Parathyroid adenoma (tissue), 2 donors: ENCODE results near the gene CXCL14.
"Not testable (repeated sequence)": the region's sequence is repeated elsewhere in the genome, so short reads cannot be mapped to it uniquely, and the experiment has no call there.

ENCODE experiments used
- H2AFZ ChIP-seq: fragments of 300-600 bp; sonication (generic); one replicate; pipeline ENCODE4 v1.7.0; 2017; ENCODE audit warnings: antibody characterized with exemption, mild to moderate bottlenecking
- H3K27ac ChIP-seq: fragments of 300-600 bp; sonication (generic); one replicate; pipeline ENCODE4 v1.7.0; 2017
- H3K27me3 ChIP-seq: fragments of 300-600 bp; sonication (generic); one replicate; pipeline ENCODE4 v1.7.0; 2017; ENCODE audit warnings: low read length; ENCODE audit not compliant: control insufficient read depth, insufficient read depth
- H3K36me3 ChIP-seq: fragments of 300-600 bp; sonication (generic); one replicate; pipeline ENCODE4 v1.7.0; 2017; ENCODE audit warnings: low read length; ENCODE audit not compliant: control insufficient read depth, insufficient read depth
- H3K4me1 ChIP-seq: fragments of 300-600 bp; sonication (generic); one replicate; pipeline ENCODE4 v1.7.0; 2017; ENCODE audit warnings: control low read depth
- H3K4me2 ChIP-seq: fragments of 300-600 bp; sonication (generic); one replicate; pipeline ENCODE4 v1.7.0; 2017; ENCODE audit warnings: low read length
- H3K4me3 ChIP-seq: fragments of 300-600 bp; sonication (generic); one replicate; pipeline ENCODE4 v1.7.0; 2017; ENCODE audit warnings: low read depth, low read length
- H3K79me2 ChIP-seq: fragments of 300-600 bp; sonication (generic); one replicate; pipeline ENCODE4 v1.7.0; 2017; ENCODE audit warnings: control low read depth
- H3K9ac ChIP-seq: fragments of 300-600 bp; sonication (generic); one replicate; pipeline ENCODE4 v1.7.0; 2017; ENCODE audit warnings: mild to moderate bottlenecking
- H3K9me3 ChIP-seq: fragments of 300-600 bp; sonication (generic); one replicate; pipeline ENCODE4 v1.7.0; 2017; ENCODE audit warnings: low read length; ENCODE audit not compliant: control insufficient read depth
- TF ChIP-seq, protein P1 (sequence below): fragments of 300-600 bp; sonication (generic); IDR thresholded peaks from one replicate; pipeline ENCODE4 v1.7.0; 2017; ENCODE audit warnings: antibody characterized with exemption, mild to moderate bottlenecking
- donor health status: primary hyperparathyroidism.

CXCL14 gene

DNA sequence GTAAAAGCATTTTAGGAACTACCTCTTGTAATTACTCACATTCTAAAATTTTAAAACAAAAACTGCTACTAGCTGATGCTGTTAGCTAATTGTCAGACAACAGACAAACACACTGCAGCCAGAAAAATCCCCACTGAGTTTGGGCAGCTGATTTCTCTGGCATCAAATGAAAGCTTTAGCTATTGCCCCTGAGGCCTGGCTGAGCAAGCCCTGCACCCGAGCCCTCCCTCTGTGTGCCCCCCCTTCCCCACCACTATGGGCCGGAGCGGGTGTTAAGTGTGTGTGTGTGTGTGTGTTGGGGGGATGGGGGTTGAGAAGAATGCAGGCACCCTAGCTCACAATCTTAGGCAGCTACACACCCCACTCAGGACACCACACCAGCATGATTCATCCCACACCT lies 45.5 kb downstream of the CXCL14 start:
- no peak overlapping the region for H2AFZ ChIP-seq
- H3K4me1 ChIP-seq = peaks cover 3% of the 10 kb centered on the region
- H3K36me3 ChIP-seq = no peaks in the 10 kb centered on the region
- H3K27me3 ChIP-seq = no peaks in the 10 kb centered on the region
- H3K27ac ChIP-seq = no peak overlapping the region
- H3K9me3 ChIP-seq = no peaks in the 10 kb centered on the region
- TF ChIP-seq, protein P1, sequence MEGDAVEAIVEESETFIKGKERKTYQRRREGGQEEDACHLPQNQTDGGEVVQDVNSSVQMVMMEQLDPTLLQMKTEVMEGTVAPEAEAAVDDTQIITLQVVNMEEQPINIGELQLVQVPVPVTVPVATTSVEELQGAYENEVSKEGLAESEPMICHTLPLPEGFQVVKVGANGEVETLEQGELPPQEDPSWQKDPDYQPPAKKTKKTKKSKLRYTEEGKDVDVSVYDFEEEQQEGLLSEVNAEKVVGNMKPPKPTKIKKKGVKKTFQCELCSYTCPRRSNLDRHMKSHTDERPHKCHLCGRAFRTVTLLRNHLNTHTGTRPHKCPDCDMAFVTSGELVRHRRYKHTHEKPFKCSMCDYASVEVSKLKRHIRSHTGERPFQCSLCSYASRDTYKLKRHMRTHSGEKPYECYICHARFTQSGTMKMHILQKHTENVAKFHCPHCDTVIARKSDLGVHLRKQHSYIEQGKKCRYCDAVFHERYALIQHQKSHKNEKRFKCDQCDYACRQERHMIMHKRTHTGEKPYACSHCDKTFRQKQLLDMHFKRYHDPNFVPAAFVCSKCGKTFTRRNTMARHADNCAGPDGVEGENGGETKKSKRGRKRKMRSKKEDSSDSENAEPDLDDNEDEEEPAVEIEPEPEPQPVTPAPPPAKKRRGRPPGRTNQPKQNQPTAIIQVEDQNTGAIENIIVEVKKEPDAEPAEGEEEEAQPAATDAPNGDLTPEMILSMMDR = no peak
- no peak overlapping the region for H3K9ac ChIP-seq
- H3K79me2 ChIP-seq = no peaks in the 10 kb centered on the region
- H3K4me2 ChIP-seq = no peak overlapping the region
- no peak overlapping the region for H3K4me3 ChIP-seq

DNA sequence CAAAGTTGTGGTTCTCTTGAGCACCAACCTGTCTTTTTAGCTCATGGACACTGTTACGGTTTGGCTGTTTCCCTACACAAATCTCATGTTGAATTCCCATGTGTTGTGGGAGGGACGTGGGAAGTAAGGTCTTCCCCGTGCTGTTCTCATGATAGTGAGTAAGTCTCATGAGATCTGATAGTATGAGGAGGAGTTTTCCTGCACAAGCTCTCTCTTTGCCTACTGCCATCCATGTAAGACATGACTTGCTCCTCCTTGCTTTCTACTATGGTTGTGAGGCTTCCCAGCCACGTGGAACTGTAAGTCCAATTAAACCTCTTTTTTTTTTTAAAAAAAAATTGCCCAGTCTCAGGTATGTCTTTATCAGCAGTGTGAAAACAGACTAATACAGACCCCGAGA lies 49.2 kb downstream of the CXCL14 start:
- not testable (repeated sequence) for H3K4me2 ChIP-seq, H3K4me3 ChIP-seq, H3K9me3 ChIP-seq, H3K9ac ChIP-seq, H2AFZ ChIP-seq, H3K36me3 ChIP-seq, H3K27ac ChIP-seq, H3K4me1 ChIP-seq, H3K27me3 ChIP-seq, H3K79me2 ChIP-seq

DNA sequence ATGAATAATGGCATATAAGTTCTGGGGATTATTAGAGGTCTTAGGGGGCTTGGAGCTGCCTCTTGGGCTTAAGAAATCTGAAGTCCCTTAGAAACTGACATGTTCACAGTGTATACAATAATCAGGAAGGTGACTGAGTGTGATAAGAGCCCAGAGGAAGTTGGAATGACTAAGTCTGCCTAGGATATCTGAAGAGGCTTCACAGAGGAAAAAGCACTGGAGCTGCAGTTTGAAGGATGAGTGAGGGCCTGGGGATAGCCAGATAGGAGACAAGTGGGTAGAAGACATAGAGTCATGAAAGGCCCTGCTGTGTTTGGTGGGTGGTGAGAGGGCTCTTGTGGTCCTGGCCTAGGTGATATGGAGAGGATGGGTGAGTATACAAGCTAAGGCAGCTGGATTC lies 51.9 kb downstream of the CXCL14 start:
- no peak overlapping the region for H3K4me3 ChIP-seq
- TF ChIP-seq, protein P1 = no peak
- H3K9me3 ChIP-seq = no peaks in the 10 kb centered on the region
- H2AFZ ChIP-seq = no peak overlapping the region
- H3K27ac ChIP-seq = no peak overlapping the region
- H3K4me1 ChIP-seq = no peaks in the 10 kb centered on the region
- no peaks in the 10 kb centered on the region for H3K27me3 ChIP-seq
- H3K36me3 ChIP-seq = no peaks in the 10 kb centered on the region
- no peak overlapping the region for H3K4me2 ChIP-seq
- no peaks in the 10 kb centered on the region for H3K79me2 ChIP-seq
- H3K9ac ChIP-seq = no peak overlapping the region

DNA sequence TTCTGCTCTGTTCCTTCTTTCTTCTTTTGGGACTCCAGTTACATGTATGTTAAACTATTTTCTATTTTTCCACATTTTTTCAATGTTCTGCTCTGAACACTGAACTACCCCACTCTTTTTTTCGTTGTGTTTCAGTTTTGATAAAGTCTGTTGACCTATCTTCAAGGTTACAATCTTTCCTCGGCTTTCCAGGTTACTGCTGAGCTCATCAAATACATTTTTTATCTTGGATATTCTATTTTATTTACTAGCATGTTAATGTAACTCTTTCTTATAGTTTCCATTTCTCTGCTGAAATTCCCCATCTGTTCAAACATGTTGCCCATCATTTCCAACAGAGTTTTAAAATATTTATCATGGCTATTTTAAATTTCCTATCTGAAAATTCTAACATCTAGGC lies 56.8 kb downstream of the CXCL14 start:
- no peak overlapping the region for H3K9ac ChIP-seq

More for the DNA sequence above, 56.8 kb downstream of the CXCL14 start:
- Histone ChIP-seq H3K4me2 (no peak overlapping the region), H3K27ac (no peak overlapping the region), H3K4me3 (no peak overlapping the region), H3K79me2 (no peaks in the 10 kb centered on the region), H3K27me3 (no peaks in the 10 kb centered on the region), H3K36me3 (no peaks in the 10 kb centered on the region), H3K9me3 (no peaks in the 10 kb centered on the region), H3K4me1 (no peaks in the 10 kb centered on the region), H2AFZ (no peak overlapping the region)
- TF ChIP-seq, protein P1 = no peak
